ENCODE results near the gene DYRK1B. TPM values are rescaled to one million over a fixed set of nuclear protein-coding genes. Genes with fewer than 3 reads are reported as not detected.
"Not testable (repeated sequence)": the region's sequence is repeated elsewhere in the genome, so short reads cannot be mapped to it uniquely, and the experiment has no call there.

The DYRK1B gene
- total RNA-seq, 1 donor from 2014 or later: 25.1 TPM

- Histone ChIP-seq H3K4me3 (ENCODE audit: low read length in 3 of 3) (no peak overlapping the region), H3K27me3 (ENCODE audit: control insufficient read depth in 3 of 3, insufficient read depth in 3 of 3, low read length in 3 of 3) (no peaks in the 10 kb centered on the region), H3K27ac (ENCODE audit: low read depth, low read length) (peak overlapping the region; percentile 91), H3K9me3 (ENCODE audit: control insufficient read depth in 3 of 3, low read length in 3 of 3) (no peaks in the 10 kb centered on the region), H3K4me1 (ENCODE audit: control insufficient read depth in 3 of 3, insufficient read depth in 3 of 3, low read length in 3 of 3) (peaks cover 56 to 79% (median 62%) of the 10 kb centered on the region in 3 donors), H3K9ac (ENCODE audit: low read depth in 1 of 3, low read length in 3 of 3) (peak overlapping the region; percentile 9 to 68 (median 65)), H3K36me3 (ENCODE audit: control insufficient read depth in 3 of 3, insufficient read depth in 3 of 3, low read length in 3 of 3) (peaks cover 3 to 12% (median 4%) of the 10 kb centered on the region in 3 donors)
Observed at GRCh38 chr19:39816287-39817048, 17.5 kb downstream of the DYRK1B start.

DNA sequence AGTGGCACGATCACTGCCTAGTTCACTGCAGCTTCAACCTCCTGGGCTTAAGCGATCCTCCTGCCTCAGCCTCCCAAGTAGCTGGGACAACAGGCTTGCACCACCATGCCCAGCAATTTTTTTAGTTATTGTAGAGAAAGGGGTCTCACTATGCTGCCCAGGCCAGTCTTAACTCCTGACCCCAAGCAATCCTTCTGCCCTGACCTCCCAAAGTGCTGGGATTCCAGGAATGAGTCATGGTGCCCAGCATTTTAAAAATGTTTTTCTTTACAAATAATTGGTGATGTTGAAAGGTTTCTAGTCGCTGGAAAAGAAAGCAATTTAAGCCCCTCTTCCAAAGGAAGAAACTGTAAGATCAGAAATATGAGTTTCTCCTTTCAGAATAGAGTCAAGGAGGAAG, 19.4 kb downstream of the DYRK1B start:
- Histone ChIP-seq H3K36me3 (ENCODE audit: control insufficient read depth in 3 of 3, insufficient read depth in 3 of 3, low read length in 3 of 3) (peaks cover 0 to 9% (median 0%) of the 10 kb centered on the region in 3 donors), H3K4me1 (ENCODE audit: control insufficient read depth in 3 of 3, insufficient read depth in 3 of 3, low read length in 3 of 3) (peaks cover 48 to 63% (median 57%) of the 10 kb centered on the region in 3 donors), H3K4me3 (ENCODE audit: low read length in 3 of 3) (no peak overlapping the region), H3K27ac (ENCODE audit: low read depth, low read length) (peak overlapping the region; percentile 91), H3K9ac (ENCODE audit: low read depth in 1 of 3, low read length in 3 of 3) (no peak overlapping the region), H3K9me3 (ENCODE audit: control insufficient read depth in 3 of 3, low read length in 3 of 3) (peaks cover 0 to 2% (median 0%) of the 10 kb centered on the region in 3 donors), H3K27me3 (ENCODE audit: control insufficient read depth in 3 of 3, insufficient read depth in 3 of 3, low read length in 3 of 3) (no peaks in the 10 kb centered on the region)

- H3K9ac ChIP-seq (ENCODE audit: low read depth in 1 of 3, low read length in 3 of 3); H3K27me3 ChIP-seq (ENCODE audit: control insufficient read depth in 3 of 3, insufficient read depth in 3 of 3, low read length in 3 of 3); H3K36me3 ChIP-seq (ENCODE audit: control insufficient read depth in 3 of 3, insufficient read depth in 3 of 3, low read length in 3 of 3); H3K9me3 ChIP-seq (ENCODE audit: control insufficient read depth in 3 of 3, low read length in 3 of 3); H3K4me3 ChIP-seq (ENCODE audit: low read length in 3 of 3): not testable (repeated sequence)
- peak overlapping the region; percentile 91 for H3K27ac ChIP-seq (ENCODE audit: low read depth, low read length)
- peaks cover 43 to 58% (median 53%) of the 10 kb centered on the region in 3 donors for H3K4me1 ChIP-seq (ENCODE audit: control insufficient read depth in 3 of 3, insufficient read depth in 3 of 3, low read length in 3 of 3)
Observed at GRCh38 chr19:39814111-39814510, 19.9 kb downstream of the DYRK1B start.

DNA sequence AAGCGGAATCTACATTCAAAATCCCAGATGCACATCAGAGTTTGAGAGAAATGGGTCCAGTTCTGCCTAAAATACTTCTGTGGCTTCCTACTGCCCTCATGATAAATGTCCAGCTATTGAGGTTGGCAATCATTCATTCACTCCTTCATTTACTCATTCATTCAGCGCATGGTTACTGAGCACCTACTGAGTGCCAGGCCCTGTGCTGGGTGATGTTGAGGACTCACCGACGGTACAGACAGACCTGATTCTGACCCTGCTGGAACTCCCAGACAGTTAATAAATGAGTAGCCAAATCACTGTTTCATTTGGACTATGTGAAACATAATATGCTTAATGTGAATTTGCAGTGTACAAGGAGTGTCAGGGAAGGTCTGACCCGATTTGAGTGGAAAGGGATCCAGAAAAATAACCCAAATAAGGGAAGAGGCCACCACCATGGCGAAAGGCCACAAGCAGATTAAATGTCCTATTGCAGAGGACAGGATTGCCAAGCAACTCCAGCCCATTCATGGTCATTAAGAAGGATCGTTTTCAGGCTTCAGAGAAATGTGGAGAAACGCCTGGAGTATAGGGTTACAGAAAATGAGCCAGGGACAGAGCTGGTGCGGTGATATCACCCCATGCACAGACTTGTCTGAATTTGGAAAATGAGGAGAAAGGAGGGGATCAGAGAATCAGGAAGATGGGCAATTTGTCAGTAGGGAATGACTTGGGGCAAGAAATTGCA, 20.5 kb downstream of the DYRK1B start:
- peak overlapping the region; percentile 4 to 25 (median 4) for H3K4me3 ChIP-seq (ENCODE audit: low read length in 3 of 3)
- peaks cover 0 to 6% (median 0%) of the 10 kb centered on the region in 3 donors for H3K36me3 ChIP-seq (ENCODE audit: control insufficient read depth in 3 of 3, insufficient read depth in 3 of 3, low read length in 3 of 3)
- H3K9me3 ChIP-seq (ENCODE audit: control insufficient read depth in 3 of 3, low read length in 3 of 3): peaks cover 0 to 3% (median 2%) of the 10 kb centered on the region in 3 donors
- peak overlapping the region in 2 of 3 donors; percentile 10 to 36 for H3K9ac ChIP-seq (ENCODE audit: low read depth in 1 of 3, low read length in 3 of 3)
- peaks cover 36 to 51% (median 47%) of the 10 kb centered on the region in 3 donors for H3K4me1 ChIP-seq (ENCODE audit: control insufficient read depth in 3 of 3, insufficient read depth in 3 of 3, low read length in 3 of 3)
- H3K27ac ChIP-seq (ENCODE audit: low read depth, low read length): peak overlapping the region; percentile 76
- H3K27me3 ChIP-seq (ENCODE audit: control insufficient read depth in 3 of 3, insufficient read depth in 3 of 3, low read length in 3 of 3): no peaks in the 10 kb centered on the region

GRCh38 chr19:39811064-39811463, 22.9 kb downstream of the DYRK1B start:
- Histone ChIP-seq H3K36me3 (ENCODE audit: control insufficient read depth in 3 of 3, insufficient read depth in 3 of 3, low read length in 3 of 3) (peaks cover 0 to 3% (median 0%) of the 10 kb centered on the region in 3 donors), H3K27ac (ENCODE audit: low read depth, low read length) (no peak overlapping the region), H3K4me3 (ENCODE audit: low read length in 3 of 3) (no peak overlapping the region), H3K9me3 (ENCODE audit: control insufficient read depth in 3 of 3, low read length in 3 of 3) (peaks cover 0 to 3% (median 2%) of the 10 kb centered on the region in 3 donors), H3K4me1 (ENCODE audit: control insufficient read depth in 3 of 3, insufficient read depth in 3 of 3, low read length in 3 of 3) (peaks cover 13 to 32% (median 31%) of the 10 kb centered on the region in 3 donors), H3K9ac (ENCODE audit: low read depth in 1 of 3, low read length in 3 of 3) (no peak overlapping the region), H3K27me3 (ENCODE audit: control insufficient read depth in 3 of 3, insufficient read depth in 3 of 3, low read length in 3 of 3) (no peaks in the 10 kb centered on the region)

DNA sequence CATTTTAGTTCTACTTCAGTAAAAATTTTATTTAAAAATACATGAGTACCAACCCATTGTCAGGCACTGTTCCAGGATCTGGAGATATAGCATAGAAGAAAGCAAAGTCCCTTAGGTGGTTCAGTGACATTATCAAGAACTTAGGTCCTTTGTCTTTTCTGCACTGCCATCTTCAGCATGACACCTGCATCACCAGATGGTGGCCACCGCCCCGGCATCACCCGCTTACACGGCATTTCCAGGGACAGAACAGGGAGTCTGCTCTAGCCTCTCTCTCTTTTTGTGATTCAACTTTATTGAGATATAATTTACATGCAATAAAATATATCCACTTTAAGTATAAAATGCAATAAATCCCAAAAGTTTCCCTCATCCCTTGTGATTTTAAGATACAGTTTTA, 23.5 kb downstream of the DYRK1B start:
- H3K4me3 ChIP-seq (ENCODE audit: low read length in 3 of 3): no peak overlapping the region
- no peak overlapping the region for H3K9ac ChIP-seq (ENCODE audit: low read depth in 1 of 3, low read length in 3 of 3)
- H3K27ac ChIP-seq (ENCODE audit: low read depth, low read length): no peak overlapping the region
- H3K36me3 ChIP-seq (ENCODE audit: control insufficient read depth in 3 of 3, insufficient read depth in 3 of 3, low read length in 3 of 3): no peaks in the 10 kb centered on the region
- H3K27me3 ChIP-seq (ENCODE audit: control insufficient read depth in 3 of 3, insufficient read depth in 3 of 3, low read length in 3 of 3): no peaks in the 10 kb centered on the region
- peaks cover 11 to 30% (median 30%) of the 10 kb centered on the region in 3 donors for H3K4me1 ChIP-seq (ENCODE audit: control insufficient read depth in 3 of 3, insufficient read depth in 3 of 3, low read length in 3 of 3)
- peaks cover 0 to 3% (median 2%) of the 10 kb centered on the region in 3 donors for H3K9me3 ChIP-seq (ENCODE audit: control insufficient read depth in 3 of 3, low read length in 3 of 3)

DNA sequence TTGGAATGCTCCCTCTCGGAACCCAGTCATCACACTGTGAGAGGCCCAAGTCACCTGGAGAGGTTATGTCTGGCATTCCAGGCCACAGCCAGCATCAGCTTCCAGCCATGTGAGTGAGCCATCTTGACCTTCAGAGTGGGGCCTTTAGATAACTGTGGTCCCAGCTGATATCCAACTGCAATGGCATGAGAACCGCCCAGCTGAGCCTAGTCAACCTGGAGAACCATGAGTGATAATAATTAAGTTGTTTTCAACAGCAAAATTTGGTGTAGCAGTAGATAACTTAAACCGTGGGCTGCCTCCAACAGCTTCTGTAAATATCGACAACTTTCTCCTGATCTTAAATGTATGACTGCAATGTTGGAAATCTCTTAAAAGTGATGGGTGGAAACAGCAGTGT, 24.6 kb downstream of the DYRK1B start:
- no peaks in the 10 kb centered on the region for H3K27me3 ChIP-seq (ENCODE audit: control insufficient read depth in 3 of 3, insufficient read depth in 3 of 3, low read length in 3 of 3)
- H3K4me3 ChIP-seq (ENCODE audit: low read length in 3 of 3): no peak overlapping the region
- no peak overlapping the region for H3K9ac ChIP-seq (ENCODE audit: low read depth in 1 of 3, low read length in 3 of 3)
- H3K27ac ChIP-seq (ENCODE audit: low read depth, low read length): no peak overlapping the region
- H3K36me3 ChIP-seq (ENCODE audit: control insufficient read depth in 3 of 3, insufficient read depth in 3 of 3, low read length in 3 of 3): no peaks in the 10 kb centered on the region
- H3K9me3 ChIP-seq (ENCODE audit: control insufficient read depth in 3 of 3, low read length in 3 of 3): peaks cover 0 to 3% (median 2%) of the 10 kb centered on the region in 3 donors
- peaks cover 11 to 27% (median 27%) of the 10 kb centered on the region in 3 donors for H3K4me1 ChIP-seq (ENCODE audit: control insufficient read depth in 3 of 3, insufficient read depth in 3 of 3, low read length in 3 of 3)

DNA sequence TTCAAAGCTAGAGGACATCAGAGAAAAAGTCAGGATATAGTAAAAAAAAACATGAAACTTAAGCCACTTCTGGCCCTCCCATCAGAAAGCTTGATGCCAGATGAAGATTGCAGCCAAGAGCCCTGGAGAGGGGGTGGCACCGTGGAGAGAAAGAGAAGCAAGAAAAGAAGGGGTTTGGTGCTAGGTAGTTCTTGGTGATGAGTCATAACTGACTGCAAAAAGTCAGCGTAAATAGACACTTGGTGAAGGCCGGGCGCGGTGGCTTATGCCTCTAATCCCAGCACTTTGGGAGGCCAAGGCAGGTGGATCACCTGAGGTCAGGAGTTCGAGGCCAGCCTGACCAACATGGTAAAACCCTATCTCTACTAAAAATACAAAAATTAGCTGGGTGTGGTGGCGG, 25.3 kb downstream of the DYRK1B start:
- H3K36me3 ChIP-seq (ENCODE audit: control insufficient read depth in 3 of 3, insufficient read depth in 3 of 3, low read length in 3 of 3); H3K4me3 ChIP-seq (ENCODE audit: low read length in 3 of 3); H3K9ac ChIP-seq (ENCODE audit: low read depth in 1 of 3, low read length in 3 of 3); H3K9me3 ChIP-seq (ENCODE audit: control insufficient read depth in 3 of 3, low read length in 3 of 3); H3K27me3 ChIP-seq (ENCODE audit: control insufficient read depth in 3 of 3, insufficient read depth in 3 of 3, low read length in 3 of 3): not testable (repeated sequence)
- peaks cover 14 to 31% (median 25%) of the 10 kb centered on the region in 3 donors for H3K4me1 ChIP-seq (ENCODE audit: control insufficient read depth in 3 of 3, insufficient read depth in 3 of 3, low read length in 3 of 3)
- peak overlapping the region; percentile 13 for H3K27ac ChIP-seq (ENCODE audit: low read depth, low read length)

- Histone ChIP-seq H3K4me3 (ENCODE audit: low read length in 3 of 3) (no peak overlapping the region), H3K4me1 (ENCODE audit: control insufficient read depth in 3 of 3, insufficient read depth in 3 of 3, low read length in 3 of 3) (peaks cover 14 to 30% (median 26%) of the 10 kb centered on the region in 3 donors), H3K9ac (ENCODE audit: low read depth in 1 of 3, low read length in 3 of 3) (no peak overlapping the region), H3K27me3 (ENCODE audit: control insufficient read depth in 3 of 3, insufficient read depth in 3 of 3, low read length in 3 of 3) (no peaks in the 10 kb centered on the region), H3K27ac (ENCODE audit: low read depth, low read length) (no peak overlapping the region), H3K9me3 (ENCODE audit: control insufficient read depth in 3 of 3, low read length in 3 of 3) (peaks cover 0 to 3% (median 2%) of the 10 kb centered on the region in 3 donors), H3K36me3 (ENCODE audit: control insufficient read depth in 3 of 3, insufficient read depth in 3 of 3, low read length in 3 of 3) (no peaks in the 10 kb centered on the region)
Observed at GRCh38 chr19:39807846-39808364, 26.1 kb downstream of the DYRK1B start.

Measured in skeletal muscle tissue (tissue), 4 donors.